Effector memory CD4-positive, alpha-beta T cell (primary cell): ENCODE results near the gene TSPAN33.
"Not testable (repeated sequence)": the region's sequence is repeated elsewhere in the genome, so short reads cannot be mapped to it uniquely, and the experiment has no call there.

Source experiments
- DNase-seq, 3 donors: peaks; one replicate each; pipeline ENCODE4 v3.0.0-alpha.2; 2020
- H3K27ac ChIP-seq: 2 replicates; pipeline ENCODE4 v1.7.0; 2013; ENCODE audit warnings: mild to moderate bottlenecking, low read length, moderate library complexity; ENCODE audit not compliant: insufficient read depth, poor library complexity, severe bottlenecking
- H3K27me3 ChIP-seq: replicated peaks from 2 replicates; pipeline ENCODE4 v1.7.0; 2013; ENCODE audit warnings: mild to moderate bottlenecking, low read length; ENCODE audit not compliant: insufficient read depth, control insufficient read depth, poor library complexity, severe bottlenecking
- H3K36me3 ChIP-seq: 2 replicates; pipeline ENCODE4 v1.7.0; 2013; ENCODE audit warnings: mild to moderate bottlenecking, low read length, moderate library complexity; ENCODE audit not compliant: control insufficient read depth, insufficient read depth
- H3K4me1 ChIP-seq: 2 replicates; pipeline ENCODE4 v1.7.0; 2013; ENCODE audit warnings: low read length, mild to moderate bottlenecking; ENCODE audit not compliant: control insufficient read depth, insufficient read depth, poor library complexity, severe bottlenecking
- H3K4me3 ChIP-seq: 2 replicates; pipeline ENCODE4 v1.7.0; 2013; ENCODE audit warnings: low read length, low read depth, mild to moderate bottlenecking; ENCODE audit not compliant: insufficient read depth, poor library complexity, severe bottlenecking
- H3K9me3 ChIP-seq: 2 replicates; pipeline ENCODE4 v1.7.0; 2013; ENCODE audit warnings: mild to moderate bottlenecking, low read length, moderate library complexity; ENCODE audit not compliant: control insufficient read depth

TSPAN33 gene

GRCh38 chr7:129205987-129206785 is 61.7 kb downstream of the TSPAN33 start:
- no peaks in the 10 kb centered on the region for H3K36me3 ChIP-seq
- no peak for DNase-seq
- no peak overlapping the region for H3K4me3 ChIP-seq
- H3K4me1 ChIP-seq = no peaks in the 10 kb centered on the region
- H3K9me3 ChIP-seq = no peaks in the 10 kb centered on the region
- H3K27ac ChIP-seq = no peak overlapping the region
- H3K27me3 ChIP-seq = no peaks in the 10 kb centered on the region

DNA sequence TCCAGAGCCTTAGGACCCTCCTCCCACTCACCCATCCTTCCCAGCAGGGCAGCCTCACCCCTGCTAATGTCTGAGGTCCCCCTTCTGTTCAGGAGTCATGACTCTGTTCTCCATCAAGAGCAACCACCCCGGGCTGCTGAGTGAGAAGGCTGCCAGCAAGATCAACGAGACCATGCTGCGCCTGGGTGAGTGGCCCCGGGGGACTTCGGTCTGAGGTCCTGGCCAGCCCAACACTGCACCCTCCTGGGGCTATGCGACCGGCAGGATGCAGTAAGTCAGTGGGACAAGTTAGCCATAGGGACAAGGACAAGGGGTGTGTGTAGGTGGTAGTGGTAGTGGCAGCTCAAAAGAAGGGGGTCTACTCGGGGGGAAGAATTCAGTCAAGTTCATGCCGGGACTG is 64.2 kb downstream of the TSPAN33 start:
- Histone ChIP-seq H3K9me3 (no peaks in the 10 kb centered on the region), H3K36me3 (no peaks in the 10 kb centered on the region), H3K4me3 (no peak overlapping the region), H3K27ac (no peak overlapping the region), H3K4me1 (no peaks in the 10 kb centered on the region), H3K27me3 (no peaks in the 10 kb centered on the region)
- no peak for DNase-seq

DNA sequence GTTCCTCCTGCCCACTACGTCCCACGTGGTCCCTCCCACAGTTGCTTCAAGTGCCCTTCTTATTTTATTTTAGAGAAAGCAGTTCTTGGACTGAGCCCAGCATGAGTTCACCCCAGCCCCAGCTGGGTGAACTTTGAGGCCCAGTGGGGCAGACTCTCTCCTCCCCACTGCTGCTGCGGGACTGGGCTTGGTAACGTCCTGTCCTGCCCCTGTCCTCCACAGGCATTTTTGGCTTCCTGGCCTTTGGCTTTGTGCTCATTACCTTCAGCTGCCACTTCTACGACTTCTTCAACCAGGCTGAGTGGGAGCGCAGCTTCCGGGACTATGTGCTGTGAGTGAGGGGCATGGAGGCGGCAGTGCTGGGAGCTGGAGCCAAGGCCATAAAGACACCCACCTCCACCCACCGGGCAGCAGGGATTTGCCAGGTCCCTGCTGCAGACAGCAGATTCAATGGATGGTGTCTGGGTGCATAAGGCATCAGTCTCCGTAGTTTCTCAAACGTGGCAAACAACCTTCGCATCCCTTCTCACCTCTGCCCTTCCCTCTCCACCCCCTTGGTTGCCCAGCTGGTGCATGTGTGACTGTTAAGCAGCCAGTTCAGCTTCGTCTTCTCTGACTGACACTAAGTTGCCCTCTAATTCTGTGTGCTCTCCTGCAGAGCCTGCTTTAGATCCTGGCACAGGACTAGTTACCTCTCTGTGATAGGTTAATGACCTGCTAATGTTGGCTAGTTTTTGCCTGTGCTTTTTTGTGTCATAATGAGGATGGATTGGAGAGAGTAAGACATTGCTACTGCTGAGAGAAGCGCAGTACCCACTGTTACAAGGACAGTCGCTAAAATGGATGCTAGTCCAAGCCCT is 64.8 kb downstream of the TSPAN33 start:
- Histone ChIP-seq H3K27ac (no peak overlapping the region), H3K9me3 (no peaks in the 10 kb centered on the region), H3K27me3 (no peaks in the 10 kb centered on the region), H3K4me3 (no peak overlapping the region), H3K36me3 (no peaks in the 10 kb centered on the region), H3K4me1 (no peaks in the 10 kb centered on the region)
- no peak for DNase-seq

DNA sequence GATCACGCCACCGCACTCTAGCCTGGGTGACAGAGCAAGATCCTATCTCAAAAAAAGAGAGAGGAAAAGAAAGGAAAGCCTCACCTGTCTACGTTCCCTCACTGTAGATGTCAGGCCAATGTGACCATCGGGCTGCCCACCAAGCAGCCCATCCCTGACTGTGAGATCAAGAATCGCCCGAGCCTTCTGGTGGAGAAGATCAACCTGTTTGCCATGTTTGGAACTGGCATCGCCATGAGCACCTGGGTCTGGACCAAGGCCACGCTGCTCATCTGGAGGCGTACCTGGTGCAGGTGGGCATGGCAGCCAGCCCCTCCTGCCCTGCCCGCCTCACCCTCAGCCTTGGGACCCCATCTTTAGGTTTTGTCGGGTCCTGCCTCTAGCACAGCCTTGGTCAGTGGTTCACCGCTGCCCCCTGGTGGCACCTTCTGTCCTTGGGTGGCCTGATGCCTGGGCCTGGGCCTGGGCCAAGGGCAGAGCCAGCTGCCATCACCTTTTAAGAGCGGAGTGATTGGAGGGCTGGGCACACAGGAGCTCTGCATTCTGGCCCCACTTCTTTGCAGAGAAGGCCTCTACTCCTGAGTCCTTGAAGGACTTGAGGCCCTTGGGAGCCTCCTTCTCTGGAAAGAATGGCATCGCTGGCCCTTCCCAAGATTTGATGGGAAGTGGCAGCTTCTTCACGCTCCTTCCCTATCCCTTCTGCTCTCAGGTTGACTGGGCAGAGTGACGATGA is 65.9 kb downstream of the TSPAN33 start:
- Histone ChIP-seq H3K9me3 (no peaks in the 10 kb centered on the region), H3K36me3 (no peaks in the 10 kb centered on the region), H3K27ac (no peak overlapping the region), H3K27me3 (no peaks in the 10 kb centered on the region), H3K4me1 (no peaks in the 10 kb centered on the region), H3K4me3 (no peak overlapping the region)
- DNase-seq = peak in 1 of 3 donors; percentile 29

GRCh38 chr7:129210989-129211312 is 66.4 kb downstream of the TSPAN33 start:
- Histone ChIP-seq H3K4me3 (no peak overlapping the region), H3K36me3 (no peaks in the 10 kb centered on the region), H3K9me3 (no peaks in the 10 kb centered on the region), H3K27me3 (no peaks in the 10 kb centered on the region), H3K4me1 (no peaks in the 10 kb centered on the region), H3K27ac (no peak overlapping the region)
- DNase-seq = no peak

- Histone ChIP-seq H3K27ac (no peak overlapping the region), H3K4me3 (no peak overlapping the region), H3K36me3 (no peaks in the 10 kb centered on the region), H3K4me1 (no peaks in the 10 kb centered on the region), H3K9me3 (no peaks in the 10 kb centered on the region), H3K27me3 (no peaks in the 10 kb centered on the region)
- no peak for DNase-seq
Observed at GRCh38 chr7:129212126-129212525, 67.6 kb downstream of the TSPAN33 start.

- Histone ChIP-seq H3K27me3 (no peaks in the 10 kb centered on the region), H3K27ac (no peak overlapping the region)
- no peak for DNase-seq
Observed at GRCh38 chr7:129212596-129212995, 68.1 kb downstream of the TSPAN33 start.

GRCh38 chr7:129213828-129214227 is 69.3 kb downstream of the TSPAN33 start:
- H3K27ac ChIP-seq = no peak overlapping the region
- H3K9me3 ChIP-seq = no peaks in the 10 kb centered on the region
- no peaks in the 10 kb centered on the region for H3K36me3 ChIP-seq
- H3K4me1 ChIP-seq = no peaks in the 10 kb centered on the region
- no peak overlapping the region for H3K4me3 ChIP-seq
- no peak for DNase-seq
- H3K27me3 ChIP-seq = no peaks in the 10 kb centered on the region

More at GRCh38 chr7:129212596-129212995, 68.1 kb downstream of the TSPAN33 start:
- no peak overlapping the region for H3K4me3 ChIP-seq
- H3K9me3 ChIP-seq = no peaks in the 10 kb centered on the region
- no peaks in the 10 kb centered on the region for H3K4me1 ChIP-seq
- no peaks in the 10 kb centered on the region for H3K36me3 ChIP-seq

DNA sequence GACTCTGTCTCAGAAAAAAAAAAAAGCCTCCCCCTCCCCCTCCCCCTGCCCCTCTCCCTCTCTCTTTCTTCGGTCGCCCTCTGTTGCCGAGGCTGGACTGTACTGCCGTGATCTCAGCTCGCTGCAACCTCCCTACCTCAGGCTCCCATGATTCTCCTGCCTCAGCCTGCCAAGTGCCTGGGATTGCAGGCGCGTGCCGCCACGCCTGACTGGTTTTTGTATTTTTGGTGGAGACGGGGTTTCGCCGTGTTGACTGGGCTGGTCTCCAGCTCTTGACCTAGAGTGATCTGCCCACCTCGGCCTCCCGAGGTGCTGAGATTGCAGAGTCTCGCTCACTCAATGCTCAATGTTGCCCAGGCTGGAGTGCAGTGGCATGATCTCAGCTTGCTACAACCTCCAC is 71.2 kb downstream of the TSPAN33 start:
- not testable (repeated sequence) for H3K4me1 ChIP-seq, H3K4me3 ChIP-seq, H3K36me3 ChIP-seq, DNase-seq, H3K27ac ChIP-seq, H3K27me3 ChIP-seq, H3K9me3 ChIP-seq
